COLO668 (cell line): Measurements from ENCODE around the gene BST1.
A peak's percentile ranks its signal among the peaks of the same experiment; 100 is the strongest.

Experiments used
- DNase-seq: peaks from one replicate; lab custom pipeline; 2025; ENCODE audit not compliant: unreplicated experiment; lab: John Stamatoyannopoulos, UW

The BST1 gene

GRCh38 chr4:15675356-15675755 lies 27.5 kb upstream of the BST1 start:
- no peak for DNase-seq

GRCh38 chr4:15676039-15676438 lies 26.8 kb upstream of the BST1 start:
- DNase-seq = no peak

- DNase-seq = no peak
These were observed 26.0 kb upstream of the BST1 start for GRCh38 chr4:15676899-15677298.

- no peak for DNase-seq
These were observed 25.3 kb upstream of the BST1 start for GRCh38 chr4:15677507-15677988.

GRCh38 chr4:15681067-15681371 lies 21.8 kb upstream of the BST1 start:
- DNase-seq = no peak

- peak; percentile 99 for DNase-seq
These were observed 21.3 kb upstream of the BST1 start, which contains the start of gene FAM200B for GRCh38 chr4:15681372-15682241. TSS of gene FAM200B (plus strand) at chr4:15681827. CDS start at chr4:15686978, 5,151 bp downstream.

- DNase-seq = no peak
These were observed 20.4 kb upstream of the BST1 start for GRCh38 chr4:15682242-15683142.

GRCh38 chr4:15683143-15683495 lies 19.7 kb upstream of the BST1 start:
- DNase-seq = no peak

- DNase-seq = no peak
These were observed 18.4 kb upstream of the BST1 start for GRCh38 chr4:15684498-15684897.

- DNase-seq = no peak
These were observed 14.8 kb upstream of the BST1 start for GRCh38 chr4:15688051-15688450.

- no peak for DNase-seq
These were observed 13.3 kb upstream of the BST1 start for GRCh38 chr4:15689540-15689939.

GRCh38 chr4:15690020-15690809 lies 12.7 kb upstream of the BST1 start:
- no peak for DNase-seq

GRCh38 chr4:15691346-15692135 lies 11.3 kb upstream of the BST1 start:
- DNase-seq = peak; percentile 17

- DNase-seq = no peak
These were observed 10.3 kb upstream of the BST1 start for GRCh38 chr4:15692602-15693001.

- no peak for DNase-seq
These were observed 8.4 kb upstream of the BST1 start for GRCh38 chr4:15694431-15694830.

- no peak for DNase-seq
These were observed 7.6 kb upstream of the BST1 start for GRCh38 chr4:15695240-15695699.

GRCh38 chr4:15695729-15696128 lies 7.1 kb upstream of the BST1 start:
- no peak for DNase-seq

GRCh38 chr4:15696866-15697265 lies 6.0 kb upstream of the BST1 start:
- no peak for DNase-seq

GRCh38 chr4:15703439-15703838 lies 574 bp downstream of the BST1 start:
- DNase-seq = no peak

GRCh38 chr4:15704129-15704528 lies 1.3 kb downstream of the BST1 start:
- DNase-seq = no peak
